Astrocyte of the cerebellum (primary cell): ENCODE results near the gene RPS6KA5.

Experiments used
- DNase-seq: peaks from one replicate; pipeline ENCODE4 v3.0.0-alpha.2; 2011; ENCODE audit warnings: low read depth
- H3K4me3 ChIP-seq: 2 replicates; pipeline ENCODE4 v1.5.1; 2011; ENCODE audit warnings: mild to moderate bottlenecking, low read depth, low read length, moderate library complexity
- CTCF ChIP-seq: IDR thresholded peaks from 2 replicates; pipeline ENCODE4 v1.5.1; 2012; ENCODE audit warnings: low read length, low read depth, moderate library complexity, mild to moderate bottlenecking; ENCODE audit errors: missing control alignments
- in situ Hi-C: cut with HindIII; loops from 2 replicates; pipeline ENCODE4 v1.10.0; 2017; ENCODE audit warnings: low sequenced_read_pairs

Gene RPS6KA5

GRCh38 chr14:91012045-91012444 lies 48.4 kb downstream of the RPS6KA5 start:
- in situ Hi-C loops: no loop called here
- no peak overlapping the region for H3K4me3 ChIP-seq
- no peak for DNase-seq
- no peak for TF ChIP-seq CTCF

- in situ Hi-C loops: no loop called here
Measured at GRCh38 chr14:91010153-91010533, 50.3 kb downstream of the RPS6KA5 start.

GRCh38 chr14:91009501-91010152 lies 50.8 kb downstream of the RPS6KA5 start:
- no peak for TF ChIP-seq CTCF
- in situ Hi-C loops: no loop called here
- no peak for DNase-seq
- H3K4me3 ChIP-seq: no peak overlapping the region

More at GRCh38 chr14:91010153-91010533, 50.3 kb downstream of the RPS6KA5 start:
- no peak for DNase-seq
- TF ChIP-seq CTCF: no peak
- H3K4me3 ChIP-seq: no peak overlapping the region

GRCh38 chr14:91008759-91009409 lies 51.6 kb downstream of the RPS6KA5 start:
- in situ Hi-C loops: no loop called here
- no peak for DNase-seq
- no peak for TF ChIP-seq CTCF
- H3K4me3 ChIP-seq: no peak overlapping the region

- DNase-seq: no peak
- in situ Hi-C loops: no loop called here
- H3K4me3 ChIP-seq: no peak overlapping the region
- TF ChIP-seq CTCF: no peak
Measured at GRCh38 chr14:91005716-91006115, 54.7 kb downstream of the RPS6KA5 start.

- in situ Hi-C loops: loop anchor here (5.0 kb wide), 1 partner anchor 37 kb away; no protein-coding TSS in a partner anchor
- no peak for TF ChIP-seq CTCF
- DNase-seq: no peak
- no peak overlapping the region for H3K4me3 ChIP-seq
Measured at GRCh38 chr14:91004987-91005386, 55.5 kb downstream of the RPS6KA5 start.
